ENCODE results near the gene TMEM51. TPM values are rescaled to one million over a fixed set of nuclear protein-coding genes. Genes with fewer than 3 reads are reported as not detected.

Gene TMEM51
- polyA plus RNA-seq, 1 donor from 2014 or later, result 1.7 TPM

- Histone ChIP-seq H3K9me3 (ENCODE audit: low read length) (no peaks in the 10 kb centered on the region), H3K4me2 (ENCODE audit: low read length) (no peak overlapping the region), H3K9ac (ENCODE audit: low read length) (no peak overlapping the region), H3K4me3 (ENCODE audit: low read length) (no peak overlapping the region), H3K79me2 (replicated peaks; ENCODE audit: insufficient read depth, low read length) (no peaks in the 10 kb centered on the region), H2AFZ (ENCODE audit: low read depth, low read length) (no peak overlapping the region), H4K20me1 (ENCODE audit: insufficient read depth) (no peaks in the 10 kb centered on the region), H3K9me2 (ENCODE audit: insufficient read depth, low read length) (no peaks in the 10 kb centered on the region), H3K27me3 (ENCODE audit: insufficient read depth, low read depth, low read length) (no peaks in the 10 kb centered on the region), H3K36me3 (ENCODE audit: insufficient read depth, low read length) (no peaks in the 10 kb centered on the region), H3F3A (ENCODE audit: insufficient read depth, low read length, poor library complexity, severe bottlenecking) (no peaks in the 10 kb centered on the region), H3K27ac (ENCODE audit: low read length) (no peak overlapping the region)
- TF ChIP-seq MXI1 (conservative IDR thresholded peaks at IDR 0.05; ENCODE audit: poor library complexity, severe bottlenecking) (no peak), EP300 (conservative IDR thresholded peaks at IDR 0.05; ENCODE audit: poor library complexity, severe bottlenecking) (peak; percentile 31), POLR2AphosphoS5 (IDR thresholded peaks at IDR 0.05) (peak; percentile 21), REST (IDR thresholded peaks at IDR 0.05; ENCODE audit: borderline replicate concordance) (no peak), EZH2 (IDR thresholded peaks at IDR 0.05; ENCODE audit: borderline replicate concordance, insufficient read depth, low read length, poor library complexity, severe bottlenecking) (no peak), TAF1 (IDR thresholded peaks at IDR 0.05; ENCODE audit: low read depth) (no peak), RAD21 (conservative IDR thresholded peaks at IDR 0.05) (no peak)
Measured at GRCh38 chr1:15226388-15227255, 73.1 kb downstream of the TMEM51 start.

GRCh38 chr1:15229707-15230131, 76.2 kb downstream of the TMEM51 start:
- no peaks in the 10 kb centered on the region for H3F3A ChIP-seq (ENCODE audit: insufficient read depth, low read length, poor library complexity, severe bottlenecking)
- H3K36me3 ChIP-seq (ENCODE audit: insufficient read depth, low read length), result no peaks in the 10 kb centered on the region
- H4K20me1 ChIP-seq (ENCODE audit: insufficient read depth), result no peaks in the 10 kb centered on the region
- no peaks in the 10 kb centered on the region for H3K79me2 ChIP-seq (replicated peaks; ENCODE audit: insufficient read depth, low read length)
- no peak overlapping the region for H2AFZ ChIP-seq (ENCODE audit: low read depth, low read length)
- H3K27ac ChIP-seq (ENCODE audit: low read length), result no peak overlapping the region
- H3K9ac ChIP-seq (ENCODE audit: low read length), result no peak overlapping the region
- H3K9me3 ChIP-seq (ENCODE audit: low read length), result no peaks in the 10 kb centered on the region
- no peak overlapping the region for H3K4me3 ChIP-seq (ENCODE audit: low read length)
- H3K4me2 ChIP-seq (ENCODE audit: low read length), result no peak overlapping the region
- no peaks in the 10 kb centered on the region for H3K9me2 ChIP-seq (ENCODE audit: insufficient read depth, low read length)
- no peak for TF ChIP-seq TAF1 (IDR thresholded peaks at IDR 0.05; ENCODE audit: low read depth)
- no peak for TF ChIP-seq POLR2AphosphoS5 (IDR thresholded peaks at IDR 0.05)
- no peak for TF ChIP-seq MXI1 (conservative IDR thresholded peaks at IDR 0.05; ENCODE audit: poor library complexity, severe bottlenecking)
- no peak for TF ChIP-seq EZH2 (IDR thresholded peaks at IDR 0.05; ENCODE audit: borderline replicate concordance, insufficient read depth, low read length, poor library complexity, severe bottlenecking)
- no peak for TF ChIP-seq REST (IDR thresholded peaks at IDR 0.05; ENCODE audit: borderline replicate concordance)
- TF ChIP-seq EP300 (conservative IDR thresholded peaks at IDR 0.05; ENCODE audit: poor library complexity, severe bottlenecking), result no peak
- no peak for TF ChIP-seq RAD21 (conservative IDR thresholded peaks at IDR 0.05)
- TF ChIP-seq SMC3 (conservative IDR thresholded peaks at IDR 0.05; ENCODE audit: poor library complexity), result no peak
- no peak for TF ChIP-seq CTCF (IDR thresholded peaks at IDR 0.05; ENCODE audit: poor library complexity, severe bottlenecking)
- H3K27me3 ChIP-seq (ENCODE audit: insufficient read depth, low read depth, low read length), result no peaks in the 10 kb centered on the region
